Endodermal cell (in vitro differentiated cells): ENCODE results near the gene EOMES. TPM values are rescaled to one million over a fixed set of nuclear protein-coding genes. Genes with fewer than 3 reads are reported as not detected.

Experiments
- DNase-seq: peaks from one replicate; pipeline ENCODE4 v3.0.0-alpha.2; 2017
- H3K27ac ChIP-seq: 2 replicates; pipeline ENCODE4 v1.5.1; 2013; ENCODE audit warnings: mild to moderate bottlenecking, low read depth, low read length, moderate library complexity
- H3K27me3 ChIP-seq: 2 replicates; pipeline ENCODE4 v1.6.1; 2013; ENCODE audit warnings: mild to moderate bottlenecking, low read length, moderate library complexity; ENCODE audit not compliant: insufficient read depth, control insufficient read depth, poor library complexity, severe bottlenecking
- H3K36me3 ChIP-seq: 2 replicates; pipeline ENCODE4 v1.7.0; 2013; ENCODE audit warnings: mild to moderate bottlenecking, low read length, moderate library complexity; ENCODE audit not compliant: control insufficient read depth, insufficient read depth
- H3K4me1 ChIP-seq: one replicate; pipeline ENCODE4 v1.7.0; 2013; ENCODE audit warnings: low read length; ENCODE audit not compliant: control insufficient read depth, insufficient read depth
- H3K4me3 ChIP-seq: 2 replicates; pipeline ENCODE4 v1.5.1; 2013; ENCODE audit warnings: mild to moderate bottlenecking, low read length, moderate library complexity
- H3K9ac ChIP-seq: 2 replicates; pipeline ENCODE4 v1.6.1; 2013; ENCODE audit warnings: mild to moderate bottlenecking, low read length, moderate library complexity; ENCODE audit not compliant: poor library complexity, severe bottlenecking; ENCODE audit errors: extremely low read depth
- H3K9me3 ChIP-seq: 2 replicates; pipeline ENCODE4 v1.6.1; 2013; ENCODE audit warnings: mild to moderate bottlenecking, low read length, moderate library complexity; ENCODE audit not compliant: control insufficient read depth
- H3K27ac Mint-ChIP-seq: 2 replicates; pipeline ENCODE4 v1.8.0; 2020; ENCODE audit warnings: mixed read lengths
- H3K27me3 Mint-ChIP-seq: 2 replicates; pipeline ENCODE4 v1.8.0; 2021; ENCODE audit warnings: mild to moderate bottlenecking, mixed read lengths; ENCODE audit not compliant: insufficient read depth
- H3K36me3 Mint-ChIP-seq: 2 replicates; pipeline ENCODE4 v1.8.0; 2020; ENCODE audit warnings: low read depth, mixed read lengths
- H3K4me1 Mint-ChIP-seq: 2 replicates; pipeline ENCODE4 v1.8.0; 2020; ENCODE audit warnings: mixed read lengths
- H3K4me3 Mint-ChIP-seq: 2 replicates; pipeline ENCODE4 v1.8.0; 2020; ENCODE audit warnings: mild to moderate bottlenecking, moderate library complexity, mixed read lengths
- H3K9me3 Mint-ChIP-seq: 2 replicates; pipeline ENCODE4 v1.8.0; 2020; ENCODE audit warnings: mild to moderate bottlenecking, mixed read lengths
- WGBS, 2 experiments: methylation state at CpG; one replicate each; pipeline versions ENCODE4 v1.1.5 to v1.1.7; 2013; ENCODE audit warnings: missing lambda C conversion rate in 2 of 2, mixed read lengths in 1 of 2; ENCODE audit not compliant: insufficient coverage in 1 of 2, insufficient read length in 1 of 2; 5-methylcytosine and 5-hydroxymethylcytosine counted together
- total RNA-seq, 2 donors: library from RNA; stranded (reverse); fragmentation: NEBNext Ultra II Directional in 1 of 2; extraction: Animal tissue kit (Norgen Biotek cat#: 25700) in 1 of 2; gene quantifications; 2 replicates in 1 of 2; 3 replicates in 1 of 2; pipeline ENCODE4 v1.2.1, GENCODE V29; 2021
- TF ChIP-seq, protein P1 (sequence below): fragments of 200-600 bp; sonication (generic); conservative IDR thresholded peaks from 2 replicates; pipeline ENCODE4 v1.5.0; 2021; ENCODE audit warnings: antibody characterized with exemption, mild to moderate bottlenecking

Gene EOMES
- total RNA-seq, 2 donors from 2014 or later: 182 to 283 TPM

DNA sequence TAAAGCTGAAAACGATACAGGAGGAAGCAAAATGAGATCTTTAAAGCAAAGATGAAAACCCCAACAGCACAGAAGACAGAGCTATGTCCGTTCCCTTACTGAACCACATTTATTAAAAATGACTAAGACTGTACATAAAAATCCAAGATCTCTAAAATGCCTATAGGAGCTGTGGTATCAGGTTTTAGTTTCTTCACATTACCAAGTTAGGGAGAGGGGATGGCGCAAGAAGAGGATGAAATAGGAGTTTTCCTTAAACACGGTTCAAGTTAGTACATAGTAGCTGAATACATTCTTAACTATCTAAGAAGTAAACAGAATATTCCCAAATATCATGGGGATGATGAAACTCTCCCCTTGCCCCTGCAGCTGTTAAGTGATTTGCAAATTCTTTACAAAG lies 6.3 kb downstream of the EOMES start:
- Histone ChIP-seq H3K9me3 (no peaks in the 10 kb centered on the region), H3K4me1 (no peaks in the 10 kb centered on the region), H3K9ac (peak overlapping the region; percentile 96), H3K27me3 (no peaks in the 10 kb centered on the region), H3K4me3 (peak overlapping the region; percentile 90), H3K27ac (no peak overlapping the region), H3K36me3 (peaks cover 48% of the 10 kb centered on the region)
- Mint-ChIP-seq H3K27me3 (peaks cover 4% of the 10 kb centered on the region), H3K4me1 (peaks cover 53% of the 10 kb centered on the region), H3K36me3 (peaks cover 46% of the 10 kb centered on the region), H3K4me3 (peak overlapping the region; percentile 99), H3K9me3 (no peaks in the 10 kb centered on the region), H3K27ac (peak overlapping the region; percentile 31)
- 20 to 38% methylated on average over 1 to 4 of the region's 4 CpGs for WGBS, 2 experiments
- DNase-seq: no peak
- TF ChIP-seq, protein P1, sequence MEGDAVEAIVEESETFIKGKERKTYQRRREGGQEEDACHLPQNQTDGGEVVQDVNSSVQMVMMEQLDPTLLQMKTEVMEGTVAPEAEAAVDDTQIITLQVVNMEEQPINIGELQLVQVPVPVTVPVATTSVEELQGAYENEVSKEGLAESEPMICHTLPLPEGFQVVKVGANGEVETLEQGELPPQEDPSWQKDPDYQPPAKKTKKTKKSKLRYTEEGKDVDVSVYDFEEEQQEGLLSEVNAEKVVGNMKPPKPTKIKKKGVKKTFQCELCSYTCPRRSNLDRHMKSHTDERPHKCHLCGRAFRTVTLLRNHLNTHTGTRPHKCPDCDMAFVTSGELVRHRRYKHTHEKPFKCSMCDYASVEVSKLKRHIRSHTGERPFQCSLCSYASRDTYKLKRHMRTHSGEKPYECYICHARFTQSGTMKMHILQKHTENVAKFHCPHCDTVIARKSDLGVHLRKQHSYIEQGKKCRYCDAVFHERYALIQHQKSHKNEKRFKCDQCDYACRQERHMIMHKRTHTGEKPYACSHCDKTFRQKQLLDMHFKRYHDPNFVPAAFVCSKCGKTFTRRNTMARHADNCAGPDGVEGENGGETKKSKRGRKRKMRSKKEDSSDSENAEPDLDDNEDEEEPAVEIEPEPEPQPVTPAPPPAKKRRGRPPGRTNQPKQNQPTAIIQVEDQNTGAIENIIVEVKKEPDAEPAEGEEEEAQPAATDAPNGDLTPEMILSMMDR: no peak

DNA sequence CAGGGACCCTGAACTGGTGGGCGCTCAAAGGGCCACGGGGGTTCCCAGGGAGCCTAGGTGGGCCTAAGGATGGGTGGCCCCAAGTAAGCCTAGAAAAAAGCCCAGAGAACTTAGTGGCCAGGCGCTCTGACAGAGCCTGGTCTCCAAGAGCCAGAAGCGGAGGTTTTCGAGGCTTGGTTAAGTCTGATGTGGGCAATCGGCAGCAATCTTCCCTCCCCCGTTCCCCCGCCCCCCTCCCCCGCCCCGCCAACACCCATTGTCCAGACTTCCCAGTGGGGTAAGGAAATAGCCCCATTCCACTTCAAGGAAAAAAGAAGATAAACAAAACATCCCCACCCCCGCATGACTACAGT lies 6.7 kb downstream of the EOMES start:
- Histone ChIP-seq H3K9me3 (no peaks in the 10 kb centered on the region), H3K4me1 (no peaks in the 10 kb centered on the region), H3K27ac (peak overlapping the region; percentile 39), H3K27me3 (no peaks in the 10 kb centered on the region), H3K36me3 (peaks cover 48% of the 10 kb centered on the region), H3K9ac (peak overlapping the region; percentile 96), H3K4me3 (peak overlapping the region; percentile 90)
- Mint-ChIP-seq H3K4me1 (peaks cover 53% of the 10 kb centered on the region), H3K27ac (peak overlapping the region; percentile 93), H3K36me3 (peaks cover 42% of the 10 kb centered on the region), H3K9me3 (no peaks in the 10 kb centered on the region), H3K4me3 (peak overlapping the region; percentile 99), H3K27me3 (peaks cover 4% of the 10 kb centered on the region)
- peak; percentile 85 for DNase-seq
- TF ChIP-seq, protein P1: no peak
- 0% methylated on average over 2 to 5 of the region's 11 CpGs for WGBS, 2 experiments

DNA sequence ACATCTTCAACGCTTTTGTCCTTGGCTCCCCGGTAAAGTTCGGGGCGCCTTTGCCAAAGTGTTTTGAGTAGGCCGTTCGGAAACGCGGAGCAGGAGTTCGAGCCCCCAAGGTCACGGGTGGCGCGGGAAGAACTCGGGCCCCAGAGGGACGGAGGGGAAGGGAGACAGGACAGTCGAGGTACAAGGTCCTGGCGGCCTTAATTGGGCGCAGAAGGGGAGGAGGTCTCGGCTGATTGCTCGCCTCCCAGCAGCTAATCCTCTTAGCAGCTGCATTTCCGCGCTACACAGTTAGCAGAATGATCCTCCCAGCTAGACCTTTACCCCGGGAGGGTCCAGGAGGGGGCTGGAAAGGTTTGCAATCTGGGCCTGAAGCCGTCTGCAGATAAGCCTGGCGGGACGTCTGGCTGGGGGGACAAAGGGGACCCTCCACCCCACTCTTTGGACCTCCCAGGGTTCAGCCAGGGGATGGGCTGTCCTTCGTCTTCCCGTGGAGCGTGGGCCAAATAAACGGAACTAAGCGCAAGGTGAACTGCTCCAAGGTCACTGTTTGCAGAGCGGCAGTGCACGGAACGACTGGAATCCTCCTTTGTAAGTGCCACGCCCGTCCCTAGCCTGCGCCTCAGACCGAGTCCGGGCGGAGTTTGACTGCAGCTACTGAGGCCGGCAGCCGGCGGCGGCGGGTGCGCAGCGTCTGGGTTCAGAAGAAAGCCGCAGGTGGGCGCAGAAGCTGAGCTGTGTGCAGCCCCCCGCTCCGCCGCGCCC lies 7.2 kb downstream of the EOMES start:
- Histone ChIP-seq H3K36me3 (peaks cover 43% of the 10 kb centered on the region), H3K4me3 (peak overlapping the region; percentile 79), H3K27me3 (no peaks in the 10 kb centered on the region), H3K9me3 (no peaks in the 10 kb centered on the region), H3K27ac (peak overlapping the region; percentile 39), H3K4me1 (no peaks in the 10 kb centered on the region), H3K9ac (peak overlapping the region; percentile 64)
- Mint-ChIP-seq H3K9me3 (no peaks in the 10 kb centered on the region), H3K27me3 (peaks cover 4% of the 10 kb centered on the region), H3K4me1 (peaks cover 51% of the 10 kb centered on the region), H3K4me3 (peak overlapping the region; percentile 99), H3K36me3 (peaks cover 36% of the 10 kb centered on the region), H3K27ac (peak overlapping the region; percentile 93)
- DNase-seq: peak; percentile 91
- WGBS, 2 experiments: 0 to 1% methylated on average over 32 to 52 of the region's 52 CpGs
- TF ChIP-seq, protein P1: no peak
